A549 (cell line): Measurements from ENCODE around the gene HLA-A. TPM values are rescaled to one million over a fixed set of nuclear protein-coding genes. Genes with fewer than 3 reads are reported as not detected.

ENCODE experiments used
- ATAC-seq, 2 experiments: fragments of 200-7000 bp in 1 of 2; fragments of >200 bp in 1 of 2; cut with Nextera tagmentation in 1 of 2; cut with Tn5 transposase in 1 of 2; 3 replicates each; pipeline versions ENCODE4 v1.8.0 to v1.9.1; 2018 to 2020; ENCODE audit warnings: mild to moderate bottlenecking in 1 of 2, moderate library complexity in 1 of 2
- CTCF ChIA-PET: fragments of 300-600 bp; sonication (Branson Sonifier 250); formaldehyde crosslinking; extraction: SDS; loops from one replicate; lab custom pipeline; 2021; ENCODE audit warnings: antibody characterized with exemption, inconsistent platforms; lab: Yijun Ruan, JAX
- POLR2A ChIA-PET: fragments of 350-600 bp; formaldehyde crosslinking; extraction: SDS; loops from one replicate; lab custom pipeline; 2021; ENCODE audit warnings: antibody characterized with exemption, inconsistent platforms; lab: Yijun Ruan, JAX
- DNase-seq, 2 experiments: peaks; one replicate each; pipeline versions ENCODE4 v3.0.0 to v3.0.0-alpha.2; 2011 to 2016; ENCODE audit warnings: low read depth in 1 of 2, low spot score in 1 of 2
- FAIRE-seq: peaks from 2 replicates; lab custom pipeline; 2011; peaks lifted over from hg19 to GRCh38; lab: Jason Lieb, UNC
- H3K27ac ChIP-seq, 2 experiments: fragments of >200 bp; sonication (Bioruptor Twin); formaldehyde crosslinking; 3 replicates each; pipeline ENCODE4 v1.5.1; 2016 to 2017
- H3K4me1 ChIP-seq: fragments of >200 bp; sonication (Bioruptor Twin); formaldehyde crosslinking; 3 replicates; pipeline ENCODE4 v1.6.1; 2016
- H3K4me2 ChIP-seq: fragments of >200 bp; sonication (Bioruptor Twin); formaldehyde crosslinking; 3 replicates; pipeline ENCODE4 v1.6.1; 2016
- H3K4me3 ChIP-seq: fragments of >200 bp; sonication (Bioruptor Twin); formaldehyde crosslinking; 3 replicates; pipeline ENCODE4 v1.5.1; 2016
- H3K9me3 ChIP-seq: fragments of >200 bp; sonication (Bioruptor Twin); formaldehyde crosslinking; 3 replicates; pipeline ENCODE4 v1.6.1; 2016
- BHLHE40 ChIP-seq: IDR thresholded peaks from 2 replicates; pipeline ENCODE4 v1.6.1; 2012; ENCODE audit warnings: low read depth, low read length, inconsistent platforms
- CBX8 ChIP-seq: fragments of 200-600 bp; sonication (generic); IDR thresholded peaks from 2 replicates; pipeline ENCODE4 v1.6.1; 2016
- CEBPB ChIP-seq, 2 experiments: fragments of >200 bp in 1 of 2; sonication (Bioruptor Twin) in 1 of 2; formaldehyde crosslinking in 1 of 2; IDR thresholded peaks; 2 replicates each; pipeline ENCODE4 v1.6.1; 2012 to 2016
- EHMT2 ChIP-seq: fragments of 200-600 bp; sonication (generic); IDR thresholded peaks from 2 replicates; pipeline ENCODE4 v1.6.1; 2016; ENCODE audit warnings: antibody characterized with exemption, low read depth, mild to moderate bottlenecking, moderate library complexity
- FOSB ChIP-seq: fragments of 250-450 bp; sonication (Bioruptor Pico); IDR thresholded peaks from 2 replicates; pipeline ENCODE4 v1.5.0; 2020; ENCODE audit warnings: mild to moderate bottlenecking, moderate library complexity
- FOSL2 ChIP-seq, 2 experiments: fragments of 450-650 bp in 1 of 2; fragments of >200 bp in 1 of 2; sonication (Bioruptor Twin) in 1 of 2; formaldehyde crosslinking; IDR thresholded peaks; 2 replicates each; pipeline versions ENCODE4 v1.5.0 to v1.6.1; 2016 to 2020; ENCODE audit warnings: mild to moderate bottlenecking in 1 of 2, moderate library complexity in 1 of 2
- HDAC2 ChIP-seq: fragments of 200-600 bp; sonication (generic); IDR thresholded peaks from 2 replicates; pipeline ENCODE4 v1.6.1; 2016
- HEYL ChIP-seq: fragments of 250-450 bp; sonication (Bioruptor Pico); IDR thresholded peaks from 2 replicates; pipeline ENCODE4 v1.8.0; 2021; ENCODE audit warnings: mild to moderate bottlenecking, moderate library complexity
- HOXB13 ChIP-seq: fragments of 250-450 bp; sonication (Bioruptor Pico); IDR thresholded peaks from 2 replicates; pipeline ENCODE4 v1.5.0; 2020; ENCODE audit warnings: low read depth, mild to moderate bottlenecking, moderate library complexity
- HOXB5 ChIP-seq: fragments of 250-450 bp; sonication (Bioruptor Pico); IDR thresholded peaks from 2 replicates; pipeline ENCODE4 v1.5.0; 2020; ENCODE audit warnings: mild to moderate bottlenecking, moderate library complexity
- JUNB ChIP-seq: fragments of >200 bp; sonication (Bioruptor Twin); formaldehyde crosslinking; IDR thresholded peaks from 2 replicates; pipeline ENCODE4 v1.6.1; 2016
- KDM1A ChIP-seq: fragments of 200-600 bp; sonication (generic); IDR thresholded peaks from 2 replicates; pipeline ENCODE4 v1.6.1; 2016; ENCODE audit warnings: low read depth, mild to moderate bottlenecking
- MAFK ChIP-seq: fragments of 450-650 bp; IDR thresholded peaks from 2 replicates; pipeline ENCODE4 v1.6.1; 2014; ENCODE audit not compliant: partially characterized antibody
- MAZ ChIP-seq: fragments of 150-350 bp; IDR thresholded peaks from 2 replicates; pipeline ENCODE4 v1.6.1; 2014; ENCODE audit warnings: antibody characterized with exemption, low read depth, low read length, borderline replicate concordance
- MYC ChIP-seq: IDR thresholded peaks from 2 replicates; pipeline ENCODE4 v1.6.1; 2012; ENCODE audit warnings: mild to moderate bottlenecking, inconsistent platforms, low read length, improper control_type of control experiment, borderline replicate concordance
- NFE2L2 ChIP-seq: fragments of 150-350 bp; conservative IDR thresholded peaks from 2 replicates; pipeline ENCODE4 v1.6.1; 2014; ENCODE audit warnings: low read length
- POLR2A ChIP-seq: IDR thresholded peaks from 2 replicates; pipeline ENCODE4 v1.6.1; 2012; ENCODE audit warnings: mild to moderate bottlenecking, low read length
- RCOR1 ChIP-seq: fragments of 150-350 bp; IDR thresholded peaks from 2 replicates; pipeline ENCODE4 v1.6.1; 2014; ENCODE audit warnings: antibody characterized with exemption, low read length, low read depth
- RNF2 ChIP-seq: fragments of 200-600 bp; sonication (generic); IDR thresholded peaks from 2 replicates; pipeline ENCODE4 v1.6.1; 2016; ENCODE audit warnings: low read depth, mild to moderate bottlenecking, antibody characterized with exemption, moderate library complexity, borderline replicate concordance
- SMC3 ChIP-seq: fragments of >200 bp; sonication (Bioruptor Twin); formaldehyde crosslinking; IDR thresholded peaks from 3 replicates; pipeline ENCODE4 v1.6.1; 2018; ENCODE audit warnings: inconsistent platforms
- SREBF2 ChIP-seq: fragments of 450-650 bp; IDR thresholded peaks from 2 replicates; pipeline ENCODE4 v1.6.1; 2014; ENCODE audit warnings: mild to moderate bottlenecking, moderate library complexity
- TFCP2L1 ChIP-seq: fragments of 250-450 bp; sonication (Bioruptor Pico); IDR thresholded peaks from 2 replicates; pipeline ENCODE4 v1.5.0; 2021; ENCODE audit warnings: mild to moderate bottlenecking
- ZFP36 ChIP-seq: fragments of 450-650 bp; IDR thresholded peaks from 2 replicates; pipeline ENCODE4 v1.6.1; 2014; ENCODE audit warnings: borderline replicate concordance; ENCODE audit not compliant: partially characterized antibody
- ZNF302 ChIP-seq: fragments of 250-450 bp; sonication (Bioruptor Pico); IDR thresholded peaks from 2 replicates; pipeline ENCODE4 v1.9.0; 2021; ENCODE audit warnings: inconsistent platforms, mild to moderate bottlenecking, moderate library complexity
- WGBS: methylation state at CpG from one replicate; pipeline ENCODE4 v1.1.6; 2017; ENCODE audit errors: missing lambda C conversion rate; 5-methylcytosine and 5-hydroxymethylcytosine counted together
- polyA plus RNA-seq, 4 experiments: library from polyadenylated mRNA; depleted of rRNA in 3 of 4; stranded (reverse); fragments of >200 nt; fragmentation: RNase III in 1 of 4; extraction: RNeasy Plus Mini Kit Qiagen cat#74134 plus additional on column Dnase treatment in 1 of 4; gene quantifications; 2 replicates in 3 of 4; 3 replicates in 1 of 4; pipeline ENCODE4 v1.2.3, GENCODE V29; 2011 to 2017
- TF ChIP-seq, protein P1 (sequence below): fragments of >200 bp; sonication (Bioruptor Twin); formaldehyde crosslinking; IDR thresholded peaks from 3 replicates; pipeline ENCODE4 v1.6.1; 2016
- TF ChIP-seq, protein P2 (sequence below): fragments of >200 bp; sonication (Bioruptor Twin); formaldehyde crosslinking; IDR thresholded peaks from 2 replicates; pipeline ENCODE4 v1.6.1; 2016
- TF ChIP-seq, protein P3 (sequence below): fragments of 250-450 bp; sonication (Bioruptor Pico); IDR thresholded peaks from 2 replicates; pipeline ENCODE4 v1.5.0; 2021; ENCODE audit warnings: mild to moderate bottlenecking, moderate library complexity, borderline replicate concordance
- TF ChIP-seq, protein P4 (sequence below): fragments of 450-650 bp; IDR thresholded peaks from 2 replicates; pipeline ENCODE4 v1.6.1; 2014; ENCODE audit warnings: antibody characterized with exemption
- TF ChIP-seq, protein P5 (sequence below): IDR thresholded peaks from 2 replicates; pipeline ENCODE4 v1.6.1; 2012

Gene HLA-A
- polyA plus RNA-seq, 2 of the 4 experiments (the other 2 are of a cell fraction), result 78.8 to 95.0 TPM

DNA sequence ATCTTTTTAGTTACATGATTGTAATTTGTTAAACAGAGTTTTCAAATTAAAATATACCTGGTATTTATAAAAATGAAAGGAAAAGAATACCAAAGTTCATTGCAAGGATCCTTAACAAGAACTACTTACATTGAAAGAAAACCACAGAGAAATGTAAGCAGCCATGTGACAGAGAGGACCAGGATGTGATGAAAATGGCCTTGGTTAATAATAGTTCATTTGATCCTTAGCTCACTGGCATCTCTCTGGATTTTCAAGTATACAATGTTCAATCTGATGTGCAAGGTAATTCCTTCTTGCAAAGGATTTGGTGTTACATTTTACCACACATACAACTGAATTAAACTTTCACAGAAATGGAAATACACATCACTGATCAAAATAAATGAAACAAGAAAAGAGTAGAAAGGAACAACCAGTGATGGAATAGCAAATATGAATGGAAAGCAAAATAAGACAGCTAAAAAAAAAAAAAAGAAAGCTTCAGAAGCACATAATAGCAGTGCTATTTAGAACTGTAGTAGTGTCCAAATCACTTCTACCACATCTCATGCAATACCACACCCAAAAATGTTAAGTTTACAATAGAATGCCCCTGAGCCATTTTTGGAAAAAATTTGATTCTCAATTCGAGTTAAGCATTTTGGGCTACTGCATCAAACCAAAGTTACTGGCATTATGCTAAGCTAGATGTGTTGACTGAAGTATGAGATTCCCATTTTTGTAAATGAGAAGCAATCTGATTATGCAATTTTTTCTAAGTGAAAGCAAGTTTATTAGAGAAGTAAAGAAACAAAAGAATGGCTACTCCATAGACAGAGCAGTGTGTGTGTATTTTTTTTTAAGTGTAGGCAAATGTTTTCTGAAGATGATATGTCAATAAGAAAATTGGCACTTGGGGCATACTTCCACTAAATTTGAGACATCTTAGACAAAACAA is 22.6 kb upstream of the HLA-A start:
- no peak overlapping the region for H3K4me2 ChIP-seq
- 6% methylated on average over 1 of the region's 1 CpG for WGBS
- H3K4me3 ChIP-seq, result no peak overlapping the region
- no peak for ATAC-seq
- H3K27ac ChIP-seq, result no peak overlapping the region
- no peaks in the 10 kb centered on the region for H3K9me3 ChIP-seq
- FAIRE-seq, result no peak
- DNase-seq, result no peak
- no peaks in the 10 kb centered on the region for H3K4me1 ChIP-seq
- TF ChIP-seq HEYL (no peak), HOXB5 (CRISPR knock-in tag) (no peak), HOXB13 (CRISPR knock-in tag) (no peak), MAFK (no peak), MAZ (no peak), NFE2L2 (no peak), POLR2A (no peak), RNF2 (no peak), KDM1A (no peak), ZNF302 (CRISPR knock-in tag) (no peak), FOSB (CRISPR knock-in tag) (no peak), EHMT2 (no peak), RCOR1 (no peak), ZFP36 (no peak), HDAC2 (no peak)
- TF ChIP-seq, protein P1, sequence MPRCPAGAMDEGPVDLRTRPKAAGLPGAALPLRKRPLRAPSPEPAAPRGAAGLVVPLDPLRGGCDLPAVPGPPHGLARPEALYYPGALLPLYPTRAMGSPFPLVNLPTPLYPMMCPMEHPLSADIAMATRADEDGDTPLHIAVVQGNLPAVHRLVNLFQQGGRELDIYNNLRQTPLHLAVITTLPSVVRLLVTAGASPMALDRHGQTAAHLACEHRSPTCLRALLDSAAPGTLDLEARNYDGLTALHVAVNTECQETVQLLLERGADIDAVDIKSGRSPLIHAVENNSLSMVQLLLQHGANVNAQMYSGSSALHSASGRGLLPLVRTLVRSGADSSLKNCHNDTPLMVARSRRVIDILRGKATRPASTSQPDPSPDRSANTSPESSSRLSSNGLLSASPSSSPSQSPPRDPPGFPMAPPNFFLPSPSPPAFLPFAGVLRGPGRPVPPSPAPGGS, result no peak
- TF ChIP-seq, protein P2, sequence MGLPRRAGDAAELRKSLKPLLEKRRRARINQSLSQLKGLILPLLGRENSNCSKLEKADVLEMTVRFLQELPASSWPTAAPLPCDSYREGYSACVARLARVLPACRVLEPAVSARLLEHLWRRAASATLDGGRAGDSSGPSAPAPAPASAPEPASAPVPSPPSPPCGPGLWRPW, result no peak
- TF ChIP-seq, protein P3, sequence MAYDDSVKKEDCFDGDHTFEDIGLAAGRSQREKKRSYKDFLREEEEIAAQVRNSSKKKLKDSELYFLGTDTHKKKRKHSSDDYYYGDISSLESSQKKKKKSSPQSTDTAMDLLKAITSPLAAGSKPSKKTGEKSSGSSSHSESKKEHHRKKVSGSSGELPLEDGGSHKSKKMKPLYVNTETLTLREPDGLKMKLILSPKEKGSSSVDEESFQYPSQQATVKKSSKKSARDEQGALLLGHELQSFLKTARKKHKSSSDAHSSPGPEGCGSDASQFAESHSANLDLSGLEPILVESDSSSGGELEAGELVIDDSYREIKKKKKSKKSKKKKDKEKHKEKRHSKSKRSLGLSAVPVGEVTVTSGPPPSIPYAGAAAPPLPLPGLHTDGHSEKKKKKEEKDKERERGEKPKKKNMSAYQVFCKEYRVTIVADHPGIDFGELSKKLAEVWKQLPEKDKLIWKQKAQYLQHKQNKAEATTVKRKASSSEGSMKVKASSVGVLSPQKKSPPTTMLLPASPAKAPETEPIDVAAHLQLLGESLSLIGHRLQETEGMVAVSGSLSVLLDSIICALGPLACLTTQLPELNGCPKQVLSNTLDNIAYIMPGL (CRISPR knock-in tag), result no peak
- POLR2A ChIA-PET, result no interaction called here
- CTCF ChIA-PET, result interaction anchor here (1.2 kb wide), 1 partner anchor 46 kb away, joined by 3 read pairs; no protein-coding TSS in a partner anchor

DNA sequence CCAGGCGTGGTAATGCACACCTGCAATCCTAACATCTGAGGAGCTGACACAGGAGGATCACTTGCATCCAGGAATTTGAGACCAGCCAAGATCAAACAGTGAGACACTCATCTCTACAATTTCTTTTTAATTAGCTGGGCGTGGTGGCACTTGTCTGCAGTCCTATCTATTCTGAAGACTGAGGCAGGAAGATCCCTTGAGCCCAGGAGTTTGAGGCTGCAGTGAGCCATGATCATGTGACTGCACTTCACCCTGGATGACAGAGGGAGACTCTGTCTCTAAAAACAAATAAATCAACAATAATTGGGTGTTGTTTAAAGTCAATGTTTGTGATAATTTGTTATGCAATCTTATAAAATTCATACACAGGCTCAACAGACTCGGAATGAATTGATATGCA is 18.0 kb upstream of the HLA-A start:
- DNase-seq (no peak), ATAC-seq (no peak)
- Histone ChIP-seq H3K4me2 (no peak overlapping the region), H3K4me1 (no peaks in the 10 kb centered on the region), H3K4me3 (no peak overlapping the region)
- ChIA-PET CTCF (no interaction called here), POLR2A (no interaction called here)
- WGBS, result 78% methylated on average over 3 of the region's 3 CpGs
- no peak for TF ChIP-seq MYC
- TF ChIP-seq SMC3, result no peak
- TF ChIP-seq FOSL2 (IDR thresholded peaks at IDR 0.05), result no peak
- no peak for TF ChIP-seq FOSL2 (CRISPR knock-in tag; IDR thresholded peaks at IDR 0.05)
- TF ChIP-seq BHLHE40, result no peak
- TF ChIP-seq, protein P4, sequence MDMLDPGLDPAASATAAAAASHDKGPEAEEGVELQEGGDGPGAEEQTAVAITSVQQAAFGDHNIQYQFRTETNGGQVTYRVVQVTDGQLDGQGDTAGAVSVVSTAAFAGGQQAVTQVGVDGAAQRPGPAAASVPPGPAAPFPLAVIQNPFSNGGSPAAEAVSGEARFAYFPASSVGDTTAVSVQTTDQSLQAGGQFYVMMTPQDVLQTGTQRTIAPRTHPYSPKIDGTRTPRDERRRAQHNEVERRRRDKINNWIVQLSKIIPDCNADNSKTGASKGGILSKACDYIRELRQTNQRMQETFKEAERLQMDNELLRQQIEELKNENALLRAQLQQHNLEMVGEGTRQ, result no peak
- TF ChIP-seq, protein P1, result no peak
- TF ChIP-seq TFCP2L1, result no peak
- TF ChIP-seq SREBF2, result no peak
- TF ChIP-seq JUNB, result no peak
- no peak for TF ChIP-seq ZNF302 (CRISPR knock-in tag)
- no peak for TF ChIP-seq FOSB (CRISPR knock-in tag)
- TF ChIP-seq CBX8, result no peak
- TF ChIP-seq MAZ, result no peak
- TF ChIP-seq, protein P5, sequence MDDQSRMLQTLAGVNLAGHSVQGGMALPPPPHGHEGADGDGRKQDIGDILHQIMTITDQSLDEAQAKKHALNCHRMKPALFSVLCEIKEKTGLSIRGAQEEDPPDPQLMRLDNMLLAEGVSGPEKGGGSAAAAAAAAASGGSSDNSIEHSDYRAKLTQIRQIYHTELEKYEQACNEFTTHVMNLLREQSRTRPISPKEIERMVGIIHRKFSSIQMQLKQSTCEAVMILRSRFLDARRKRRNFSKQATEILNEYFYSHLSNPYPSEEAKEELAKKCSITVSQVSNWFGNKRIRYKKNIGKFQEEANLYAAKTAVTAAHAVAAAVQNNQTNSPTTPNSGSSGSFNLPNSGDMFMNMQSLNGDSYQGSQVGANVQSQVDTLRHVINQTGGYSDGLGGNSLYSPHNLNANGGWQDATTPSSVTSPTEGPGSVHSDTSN, result no peak
- no peak for TF ChIP-seq CEBPB (IDR thresholded peaks at IDR 0.05)
- TF ChIP-seq, all 56 proteins: peak for 0
- H3K9me3 ChIP-seq, result no peaks in the 10 kb centered on the region
- FAIRE-seq, result no peak
- no peak overlapping the region for H3K27ac ChIP-seq
